ENCODE data around the gene HOXB9. TPM values are rescaled to one million over a fixed set of nuclear protein-coding genes. Genes with fewer than 3 reads are reported as not detected.
A peak's percentile ranks its signal among the peaks of the same experiment; 100 is the strongest.

The HOXB9 gene
- total and polyA plus RNA-seq, 2 of the 13 experiments (the other 11 are each of a cell fraction or from before 2014, with no cell fraction given), result not detected

DNA sequence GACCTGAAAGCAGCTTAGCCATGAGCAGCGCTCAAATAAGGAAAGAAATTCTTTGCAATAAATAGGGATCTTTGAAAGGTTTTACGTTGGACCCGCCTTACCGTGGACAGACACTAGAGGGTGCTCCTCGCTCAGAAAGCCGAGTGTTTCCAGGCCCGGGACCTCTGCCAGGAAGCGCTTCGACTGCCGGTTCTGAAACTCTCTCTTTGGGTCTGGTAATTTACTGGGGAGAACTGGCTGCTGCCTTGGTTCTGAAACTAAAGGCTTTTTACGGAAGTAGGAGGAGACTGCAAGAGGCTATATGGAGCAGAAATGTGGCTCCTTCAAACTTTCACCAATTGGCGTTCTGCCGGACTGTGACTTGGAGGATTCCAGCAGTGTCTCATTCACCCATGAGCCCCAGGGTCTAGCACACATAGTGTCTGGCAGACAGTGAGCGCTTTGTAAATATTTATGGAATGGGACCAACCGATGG lies 45.6 kb upstream of the HOXB9 start (continued):
- TF ChIP-seq ZBTB4 (CRISPR knock-in tag; IDR thresholded peaks at IDR 0.05; ENCODE audit: borderline replicate concordance) (no peak), HNRNPUL1 (IDR thresholded peaks at IDR 0.05; ENCODE audit: low read depth, low read length) (no peak), ZNF138 (CRISPR knock-in tag; IDR thresholded peaks at IDR 0.05; ENCODE audit: low read depth) (no peak), RXRB (CRISPR knock-in tag; IDR thresholded peaks at IDR 0.05; ENCODE audit: borderline replicate concordance) (0 out of 2 replicates have a peak, but pooled peaks have one; percentile 10), ZNF235 (CRISPR knock-in tag; IDR thresholded peaks at IDR 0.05; ENCODE audit: borderline replicate concordance) (no peak), SATB2 (CRISPR knock-in tag; IDR thresholded peaks at IDR 0.05) (no peak), ZNF224 (CRISPR knock-in tag; IDR thresholded peaks at IDR 0.05) (no peak), SP140L (CRISPR knock-in tag; IDR thresholded peaks at IDR 0.05; ENCODE audit: borderline replicate concordance) (peak; percentile 77; the same call in 1 of the 2 replicates), ZFX (CRISPR knock-in tag; IDR thresholded peaks at IDR 0.05; ENCODE audit: low read depth) (peak; percentile 41; the same call in 1 of the 2 replicates), RNF219 (CRISPR knock-in tag; IDR thresholded peaks at IDR 0.05) (no peak), JUND (CRISPR knock-in tag; IDR thresholded peaks at IDR 0.05) (no peak), ZNF652 (CRISPR knock-in tag; IDR thresholded peaks at IDR 0.05; ENCODE audit: borderline replicate concordance, low read depth) (no peak), YY1 (IDR thresholded peaks at IDR 0.05; ENCODE audit: insufficient read depth, insufficient replicate concordance, low read depth, low read length) (peak; percentile 22), ZNF644 (CRISPR knock-in tag; IDR thresholded peaks at IDR 0.05; ENCODE audit: low read depth) (no peak), ETV6 (CRISPR knock-in tag; conservative IDR thresholded peaks at IDR 0.05) (no peak), ZNF101 (CRISPR knock-in tag; IDR thresholded peaks at IDR 0.05; ENCODE audit: borderline replicate concordance, low read depth) (no peak), ATF4 (CRISPR knock-in tag; IDR thresholded peaks at IDR 0.05) (no peak), ZNF256 (CRISPR knock-in tag; conservative IDR thresholded peaks at IDR 0.05) (no peak), ZNF143 (CRISPR knock-in tag; IDR thresholded peaks at IDR 0.05) (0 out of 2 replicates have a peak, but pooled peaks have one; percentile 20), NRL (CRISPR knock-in tag; IDR thresholded peaks at IDR 0.05; ENCODE audit: borderline replicate concordance) (no peak)
- TF ChIP-seq, protein P1, sequence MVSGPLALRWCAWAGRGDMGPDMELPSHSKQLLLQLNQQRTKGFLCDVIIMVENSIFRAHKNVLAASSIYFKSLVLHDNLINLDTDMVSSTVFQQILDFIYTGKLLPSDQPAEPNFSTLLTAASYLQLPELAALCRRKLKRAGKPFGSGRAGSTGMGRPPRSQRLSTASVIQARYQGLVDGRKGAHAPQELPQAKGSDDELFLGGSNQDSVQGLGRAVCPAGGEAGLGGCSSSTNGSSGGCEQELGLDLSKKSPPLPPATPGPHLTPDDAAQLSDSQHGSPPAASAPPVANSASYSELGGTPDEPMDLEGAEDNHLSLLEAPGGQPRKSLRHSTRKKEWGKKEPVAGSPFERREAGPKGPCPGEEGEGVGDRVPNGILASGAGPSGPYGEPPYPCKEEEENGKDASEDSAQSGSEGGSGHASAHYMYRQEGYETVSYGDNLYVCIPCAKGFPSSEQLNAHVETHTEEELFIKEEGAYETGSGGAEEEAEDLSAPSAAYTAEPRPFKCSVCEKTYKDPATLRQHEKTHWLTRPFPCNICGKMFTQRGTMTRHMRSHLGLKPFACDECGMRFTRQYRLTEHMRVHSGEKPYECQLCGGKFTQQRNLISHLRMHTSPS (CRISPR knock-in tag; IDR thresholded peaks at IDR 0.05; ENCODE audit: low read depth), result no peak

Measured in HepG2 (cell line).